ENCODE results near the gene TDRD12.
"Not testable (repeated sequence)": the region's sequence is repeated elsewhere in the genome, so short reads cannot be mapped to it uniquely, and the experiment has no call there.

Gene TDRD12

GRCh38 chr19:32693151-32694108 lies 26.1 kb upstream of the TDRD12 start:
- DNase-seq: not testable (repeated sequence)

- not testable (repeated sequence) for DNase-seq
Measured at GRCh38 chr19:32694316-32694715, 25.3 kb upstream of the TDRD12 start.

GRCh38 chr19:32694851-32695250 lies 24.7 kb upstream of the TDRD12 start:
- DNase-seq: not testable (repeated sequence)

DNA sequence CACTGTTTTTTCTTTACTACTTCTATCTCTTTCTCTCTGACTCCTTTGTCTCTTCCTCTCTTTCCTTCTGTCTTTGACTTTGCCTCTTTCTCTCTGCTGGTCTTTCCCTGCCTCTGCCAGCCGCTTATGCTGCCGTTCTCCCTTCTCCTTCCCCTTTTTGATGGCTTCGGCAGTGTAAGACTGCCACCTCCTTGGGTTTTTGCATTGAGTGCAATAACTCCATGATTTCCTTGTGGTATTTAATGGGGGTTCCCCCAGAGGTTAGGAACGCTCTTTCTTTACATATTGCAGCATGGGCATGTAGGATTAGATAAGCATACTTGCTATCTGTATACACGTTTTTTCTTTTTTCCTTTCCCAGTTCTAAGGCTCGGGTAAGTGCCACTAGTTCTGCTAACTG lies 24.1 kb upstream of the TDRD12 start:
- not testable (repeated sequence) for DNase-seq

GRCh38 chr19:32696771-32697170 lies 22.8 kb upstream of the TDRD12 start:
- not testable (repeated sequence) for DNase-seq

- not testable (repeated sequence) for DNase-seq
Measured at GRCh38 chr19:32700129-32700528, 19.4 kb upstream of the TDRD12 start.

- no peak for DNase-seq
Measured at GRCh38 chr19:32702010-32702409, 17.6 kb upstream of the TDRD12 start.

GRCh38 chr19:32704006-32704405 lies 15.6 kb upstream of the TDRD12 start:
- not testable (repeated sequence) for DNase-seq

DNA sequence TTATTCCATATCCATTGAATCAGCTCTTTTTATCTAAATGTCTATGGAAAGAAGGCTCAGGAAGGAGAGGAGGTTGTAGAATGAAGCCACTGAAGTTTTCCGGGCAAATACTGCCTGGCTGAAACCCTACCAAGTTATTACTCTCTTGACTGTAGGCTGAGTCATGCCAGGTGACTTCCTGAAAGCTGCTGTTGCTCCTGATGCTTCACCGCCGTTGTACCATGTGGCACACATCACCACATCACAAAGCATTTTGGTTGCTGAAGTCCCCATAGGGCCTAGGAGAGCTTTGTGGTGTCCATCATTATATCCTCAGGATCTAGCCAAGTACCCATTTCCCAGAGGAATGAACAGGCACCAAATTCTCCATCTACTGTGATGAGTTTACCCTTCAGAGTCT lies 11.1 kb upstream of the TDRD12 start:
- no peak for DNase-seq

- no peak for DNase-seq
Measured at GRCh38 chr19:32709032-32709431, 10.5 kb upstream of the TDRD12 start.

GRCh38 chr19:32711747-32712146 lies 7.8 kb upstream of the TDRD12 start:
- no peak for DNase-seq

DNA sequence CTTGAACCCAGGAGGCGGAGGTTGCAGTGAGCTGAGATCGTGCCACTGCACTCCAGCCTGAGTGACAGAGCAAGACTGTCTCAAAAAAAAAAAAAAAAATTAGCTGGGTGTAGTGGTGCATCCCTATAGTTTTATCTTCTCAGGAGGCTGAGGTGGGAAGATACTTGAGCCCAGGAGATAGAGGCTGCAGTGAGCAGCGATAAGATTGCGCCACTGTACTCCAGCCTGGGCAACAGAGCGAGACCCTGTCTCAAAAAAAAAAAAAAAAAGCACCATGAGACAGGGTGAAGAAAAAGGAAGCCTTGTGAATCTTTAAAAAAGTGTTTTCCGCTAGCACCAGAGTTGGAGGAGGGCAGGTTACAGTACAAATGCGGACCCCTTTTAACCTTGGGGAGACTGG lies 3.4 kb upstream of the TDRD12 start:
- DNase-seq: not testable (repeated sequence)

DNA sequence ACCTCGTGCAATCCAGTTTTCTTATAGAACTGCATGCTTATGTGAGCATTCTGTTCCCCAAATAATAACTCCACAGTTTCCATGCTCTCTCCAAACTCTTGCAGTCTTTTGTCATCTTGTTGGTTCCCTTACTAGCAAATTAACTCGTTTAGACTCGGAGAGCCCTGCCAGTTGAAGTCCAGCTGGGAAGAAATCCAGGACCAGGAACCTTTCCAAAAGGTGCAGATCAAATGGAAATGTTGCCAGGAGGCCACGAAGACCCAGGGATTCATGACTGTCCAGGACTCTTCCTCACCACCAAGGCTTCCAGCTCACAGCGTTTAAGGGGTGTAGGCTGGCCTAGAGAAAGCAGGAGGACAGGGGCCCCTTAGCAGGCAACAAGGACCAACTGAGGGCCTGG lies 2.1 kb upstream of the TDRD12 start:
- DNase-seq: no peak

- no peak for DNase-seq
Measured at GRCh38 chr19:32718286-32718685, 1.3 kb upstream of the TDRD12 start.

GRCh38 chr19:32720216-32720935 lies 809 bp downstream of the TDRD12 start:
- no peak for DNase-seq

GRCh38 chr19:32720936-32721250 lies 1.3 kb downstream of the TDRD12 start:
- no peak for DNase-seq

DNA sequence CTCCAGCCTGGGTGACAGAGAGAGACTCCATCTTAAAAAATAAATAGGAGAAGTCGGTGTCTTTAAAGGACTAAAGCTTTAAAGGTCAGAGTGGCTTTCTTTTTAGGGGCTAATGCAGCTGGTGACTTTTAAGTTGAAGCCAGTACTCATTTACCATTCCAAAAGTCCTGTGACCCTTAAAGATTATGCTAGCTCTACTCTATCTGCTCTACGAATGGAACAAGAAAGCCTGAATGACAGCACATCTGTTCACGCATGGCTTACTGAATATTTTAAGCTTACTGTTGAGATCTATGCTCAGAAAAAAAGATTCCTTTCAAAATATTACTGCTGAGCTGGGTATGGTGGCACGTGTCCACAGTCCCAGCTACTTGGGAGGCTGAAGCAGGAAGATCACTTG lies 16.4 kb downstream of the TDRD12 start:
- DNase-seq: no peak

DNA sequence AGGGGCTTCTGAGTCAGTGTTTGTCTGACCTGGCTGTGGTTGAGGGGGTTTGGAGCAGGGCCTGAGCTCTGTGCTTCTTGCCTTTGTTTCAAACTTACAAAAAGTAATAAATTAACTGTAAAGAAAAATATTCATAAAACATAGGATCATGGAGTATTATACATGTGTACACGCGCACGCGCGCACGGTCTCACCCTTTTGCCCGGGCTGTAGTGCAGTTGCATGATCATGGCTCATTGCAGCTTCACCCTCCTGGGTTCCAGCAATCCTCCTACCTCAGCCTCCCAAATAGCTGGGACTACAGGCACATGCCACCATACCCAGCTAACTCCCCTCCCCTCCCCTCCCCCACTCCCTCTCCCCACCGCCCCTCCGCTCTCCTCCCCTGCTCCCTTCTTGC lies 23.5 kb downstream of the TDRD12 start:
- DNase-seq: no peak

DNA sequence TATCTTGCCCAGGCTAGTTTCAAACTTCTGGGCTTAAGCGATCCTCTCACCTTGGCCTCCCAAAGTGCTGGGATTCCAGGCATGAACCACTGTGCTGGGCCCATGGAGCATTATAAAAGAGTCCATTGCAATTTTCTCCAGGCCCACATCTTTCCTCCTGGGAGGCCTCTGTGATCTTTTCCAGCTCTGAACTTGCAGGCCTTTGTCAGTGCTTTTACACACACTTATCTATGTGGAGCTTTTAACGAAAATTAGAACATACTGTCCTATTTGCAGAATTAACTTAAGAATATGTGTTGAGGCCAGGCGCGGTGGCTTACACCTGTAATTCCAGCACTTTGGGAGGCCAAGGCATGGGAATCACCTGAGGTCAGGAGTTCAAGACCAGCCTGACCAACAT lies 23.9 kb downstream of the TDRD12 start:
- DNase-seq: no peak

- DNase-seq: no peak
Measured at GRCh38 chr19:32744555-32745325, 25.2 kb downstream of the TDRD12 start.

- DNase-seq: not testable (repeated sequence)
Measured at GRCh38 chr19:32745594-32746251, 26.2 kb downstream of the TDRD12 start.

- not testable (repeated sequence) for DNase-seq
Measured at GRCh38 chr19:32746631-32747196, 27.1 kb downstream of the TDRD12 start.
